H1 (cell line): ENCODE measurements around the gene IGF2R. TPM values are rescaled to one million over a fixed set of nuclear protein-coding genes. Genes with fewer than 3 reads are reported as not detected.

ENCODE experiments used
- CTBP2 ChIP-seq: IDR thresholded peaks from 2 replicates; pipeline ENCODE4 v1.7.0; 2011; ENCODE audit warnings: borderline replicate concordance, mild to moderate bottlenecking, moderate library complexity, mixed read lengths, low read length; ENCODE audit not compliant: insufficient read depth, insufficient read length
- E2F6 ChIP-seq: IDR thresholded peaks from 2 replicates; pipeline ENCODE4 v1.6.1; 2012; ENCODE audit warnings: inconsistent platforms
- FOSL1 ChIP-seq: IDR thresholded peaks from 2 replicates; pipeline ENCODE4 v1.6.1; 2011; ENCODE audit warnings: mild to moderate bottlenecking, low read depth, low read length, moderate library complexity; ENCODE audit not compliant: insufficient read depth
- HDAC2 ChIP-seq, 2 experiments: fragments of 300-600 bp in 1 of 2; sonication (generic) in 1 of 2; IDR thresholded peaks; 2 replicates each; pipeline ENCODE4 v1.6.1; 2011 to 2012; ENCODE audit warnings: low read depth in 2 of 2, low read length in 2 of 2, mild to moderate bottlenecking in 2 of 2, moderate library complexity in 2 of 2, borderline replicate concordance in 1 of 2, inconsistent platforms in 1 of 2
- POU5F1 ChIP-seq: IDR thresholded peaks from 2 replicates; pipeline ENCODE4 v1.6.1; 2011; ENCODE audit warnings: low read depth, mild to moderate bottlenecking, low read length, moderate library complexity
- TBP ChIP-seq: IDR thresholded peaks from 2 replicates; pipeline ENCODE4 v1.6.1; 2011; ENCODE audit warnings: low read depth, low read length, improper control_type of control experiment
- polyA plus RNA-seq, 7 experiments: library from polyadenylated mRNA; depleted of rRNA in 3 of 7; stranded (reverse) in 5 of 7; unstranded in 2 of 7; fragments of >200 nt in 5 of 7; fragments of 200-250 nt in 2 of 7; gene quantifications; 1 replicate in 5 of 7; 2 replicates in 1 of 7; 4 replicates in 1 of 7; pipeline versions ENCODE4 v1.2.1 to v1.2.3, GENCODE V29; 2011 to 2013; ENCODE audit warnings: missing spikeins in 2 of 7, mixed read lengths in 2 of 7
- total RNA-seq: library from RNA; stranded (reverse); fragmentation: NEBNext Ultra II Directional; extraction: Animal tissue kit (Norgen Biotek cat#: 25700); gene quantifications from 2 replicates; pipeline ENCODE4 v1.2.1, GENCODE V29; 2021

The IGF2R gene
- total and polyA plus RNA-seq, 2 of the 8 experiments (the other 6 are each of a cell fraction or from before 2014, with no cell fraction given) = 20.6 to 74.1 TPM

DNA sequence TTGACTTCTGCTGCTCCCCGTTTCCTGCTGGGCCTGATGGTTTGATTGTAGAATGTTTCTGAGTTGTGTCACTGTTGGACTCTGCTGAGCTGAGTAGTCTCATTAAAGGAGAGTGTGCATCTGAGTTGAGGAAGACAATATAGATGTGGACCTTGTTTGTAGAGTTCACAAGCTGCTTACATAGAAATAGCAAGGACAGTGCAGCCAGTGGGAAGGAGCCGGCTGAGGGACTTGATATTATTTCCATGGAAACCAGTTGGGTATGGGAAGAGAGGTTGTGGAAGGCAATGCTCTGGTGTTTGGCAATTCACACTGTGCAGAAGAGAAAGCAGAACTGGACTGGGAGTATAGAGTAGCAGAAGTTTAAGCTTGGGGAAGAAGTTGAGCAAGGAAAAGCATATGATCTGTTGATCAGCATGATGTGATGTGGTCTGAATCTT, 14.8 kb downstream of the IGF2R start (continued):
- no peak for TF ChIP-seq E2F6
- TF ChIP-seq HDAC2 (IDR thresholded peaks at IDR 0.05; ENCODE audit: borderline replicate concordance in 1 of 2, low read depth in 2 of 2, low read length in 2 of 2) = no peak
- no peak for TF ChIP-seq FOSL1
- no peak for TF ChIP-seq TBP
- no peak for TF ChIP-seq POU5F1
- TF ChIP-seq CTBP2 = no peak
